Erythroblast (primary cell): ENCODE measurements around the gene AKAP3.

Experiments used
- DNase-seq, 2 experiments: peaks; one replicate each; lab custom pipeline; 2025; lab: John Stamatoyannopoulos, UW
- GATA1 ChIP-seq: IDR thresholded peaks from 2 replicates; pipeline ENCODE4 v1.6.1; 2011; ENCODE audit warnings: low read depth, mild to moderate bottlenecking, control low read depth, low read length, moderate library complexity
- POLR2A ChIP-seq: IDR thresholded peaks from 2 replicates; pipeline ENCODE4 v1.6.1; 2011; ENCODE audit warnings: mild to moderate bottlenecking, low read length

The AKAP3 gene

GRCh38 chr12:4584896-4585295, 64.0 kb downstream of the AKAP3 start:
- no peak for DNase-seq
- TF ChIP-seq POLR2A (no peak), GATA1 (no peak)

GRCh38 chr12:4584281-4584680, 64.6 kb downstream of the AKAP3 start:
- DNase-seq = no peak
- TF ChIP-seq GATA1 (no peak), POLR2A (no peak)

GRCh38 chr12:4580281-4580688, 68.6 kb downstream of the AKAP3 start:
- TF ChIP-seq GATA1 = no peak
- no peak for TF ChIP-seq POLR2A
- no peak for DNase-seq

GRCh38 chr12:4579305-4580102, 69.3 kb downstream of the AKAP3 start:
- DNase-seq = peak; percentile 16 to 19
- TF ChIP-seq POLR2A = no peak
- no peak for TF ChIP-seq GATA1

GRCh38 chr12:4572680-4573079, 76.2 kb downstream of the AKAP3 start:
- TF ChIP-seq GATA1 (no peak), POLR2A (no peak)
- DNase-seq = peak in 1 of 2 experiments; percentile 35

- peak in 1 of 2 experiments; percentile 13 for DNase-seq
- TF ChIP-seq GATA1 (no peak), POLR2A (no peak)
These were observed 79.6 kb downstream of the AKAP3 start for GRCh38 chr12:4569261-4569660.

- no peak for DNase-seq
- no peak for TF ChIP-seq GATA1
- TF ChIP-seq POLR2A = no peak
These were observed 81.6 kb downstream of the AKAP3 start for GRCh38 chr12:4567073-4567881.

- no peak for TF ChIP-seq POLR2A
- no peak for DNase-seq
These were observed 82.4 kb downstream of the AKAP3 start for GRCh38 chr12:4566474-4566873.
